BJ (cell line): ENCODE data around the gene CNTN5. TPM values are rescaled to one million over a fixed set of nuclear protein-coding genes. Genes with fewer than 3 reads are reported as not detected.

Experiments used
- CTCF ChIA-PET: fragments of 350-600 bp; formaldehyde crosslinking; extraction: SDS; loops from one replicate; lab custom pipeline; 2021; ENCODE audit warnings: antibody characterized with exemption, inconsistent platforms; lab: Yijun Ruan, JAX
- POLR2A ChIA-PET: fragments of 300-600 bp; sonication (Branson Sonifier 250); formaldehyde crosslinking; extraction: SDS; loops from one replicate; lab custom pipeline; 2021; ENCODE audit warnings: antibody characterized with exemption; lab: Charles Lee
- DNase-seq: peaks from one replicate; pipeline ENCODE4 v3.0.0-alpha.2; 2011; ENCODE audit warnings: low read depth
- H3K27me3 ChIP-seq: 2 replicates; pipeline ENCODE4 v1.6.0; 2011; ENCODE audit warnings: low read length; ENCODE audit not compliant: control insufficient read depth, insufficient read depth
- H3K36me3 ChIP-seq: 2 replicates; pipeline ENCODE4 v1.5.1; 2011; ENCODE audit warnings: low read length; ENCODE audit not compliant: control insufficient read depth, insufficient read depth
- H3K4me3 ChIP-seq: 2 replicates; pipeline ENCODE4 v1.5.1; 2011; ENCODE audit warnings: low read depth, mild to moderate bottlenecking, control low read depth, low read length
- polyA plus RNA-seq: library from polyadenylated mRNA; depleted of rRNA; stranded (reverse); fragments of >200 nt; gene quantifications from 2 replicates; pipeline ENCODE4 v1.2.3, GENCODE V29; 2011
- TF ChIP-seq, protein P1 (sequence below): IDR thresholded peaks from 2 replicates; pipeline ENCODE4 v1.5.1; 2011; ENCODE audit warnings: low read depth, mild to moderate bottlenecking, control low read depth, inconsistent platforms, low read length, moderate library complexity; ENCODE audit not compliant: insufficient read depth

CNTN5 gene
- polyA plus RNA-seq, 1 experiment = not detected

DNA sequence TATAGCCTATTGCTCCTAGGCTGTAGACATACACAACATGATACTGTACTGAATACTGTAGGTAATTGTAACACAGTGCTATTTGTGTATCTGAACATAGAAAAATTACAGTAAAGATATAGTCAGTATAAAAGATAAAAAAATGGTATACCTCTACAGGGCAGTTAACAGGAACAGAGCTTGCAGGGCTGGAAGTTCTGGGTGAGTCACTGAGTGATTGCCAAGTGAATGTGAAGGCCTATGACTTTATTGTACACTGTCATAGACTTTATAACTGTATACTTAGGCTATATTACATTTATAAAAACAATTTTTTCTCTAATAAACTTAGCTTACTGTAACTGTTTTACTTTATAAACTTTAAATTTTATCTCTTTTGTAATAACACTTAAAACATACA lies 1334.0 kb downstream of the CNTN5 start:
- Histone ChIP-seq H3K27me3 (no peaks in the 10 kb centered on the region), H3K36me3 (no peaks in the 10 kb centered on the region), H3K4me3 (no peak overlapping the region)
- CTCF ChIA-PET = no interaction called here
- POLR2A ChIA-PET = no interaction called here
- no peak for DNase-seq
- TF ChIP-seq, protein P1, sequence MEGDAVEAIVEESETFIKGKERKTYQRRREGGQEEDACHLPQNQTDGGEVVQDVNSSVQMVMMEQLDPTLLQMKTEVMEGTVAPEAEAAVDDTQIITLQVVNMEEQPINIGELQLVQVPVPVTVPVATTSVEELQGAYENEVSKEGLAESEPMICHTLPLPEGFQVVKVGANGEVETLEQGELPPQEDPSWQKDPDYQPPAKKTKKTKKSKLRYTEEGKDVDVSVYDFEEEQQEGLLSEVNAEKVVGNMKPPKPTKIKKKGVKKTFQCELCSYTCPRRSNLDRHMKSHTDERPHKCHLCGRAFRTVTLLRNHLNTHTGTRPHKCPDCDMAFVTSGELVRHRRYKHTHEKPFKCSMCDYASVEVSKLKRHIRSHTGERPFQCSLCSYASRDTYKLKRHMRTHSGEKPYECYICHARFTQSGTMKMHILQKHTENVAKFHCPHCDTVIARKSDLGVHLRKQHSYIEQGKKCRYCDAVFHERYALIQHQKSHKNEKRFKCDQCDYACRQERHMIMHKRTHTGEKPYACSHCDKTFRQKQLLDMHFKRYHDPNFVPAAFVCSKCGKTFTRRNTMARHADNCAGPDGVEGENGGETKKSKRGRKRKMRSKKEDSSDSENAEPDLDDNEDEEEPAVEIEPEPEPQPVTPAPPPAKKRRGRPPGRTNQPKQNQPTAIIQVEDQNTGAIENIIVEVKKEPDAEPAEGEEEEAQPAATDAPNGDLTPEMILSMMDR = no peak

DNA sequence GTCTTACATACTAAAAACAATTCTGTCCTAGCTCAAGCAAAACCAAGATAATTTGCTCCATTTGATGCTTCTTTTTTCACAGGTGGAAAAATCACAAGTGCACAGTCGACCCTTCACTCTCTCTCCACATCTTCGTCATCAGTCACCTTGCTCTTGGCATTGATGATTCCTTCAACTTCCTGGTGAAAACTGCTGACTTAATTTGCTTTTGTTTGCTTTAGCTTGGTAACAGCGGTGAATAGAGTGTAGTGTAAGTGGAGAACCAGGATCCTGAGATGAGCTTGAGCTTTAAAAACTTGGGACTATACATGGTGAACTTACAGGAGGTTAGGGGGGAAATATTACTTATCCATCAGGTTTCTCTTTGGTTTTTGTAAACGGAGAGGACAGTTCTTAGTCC lies 1335.3 kb downstream of the CNTN5 start:
- Histone ChIP-seq H3K27me3 (no peaks in the 10 kb centered on the region), H3K36me3 (no peaks in the 10 kb centered on the region), H3K4me3 (no peak overlapping the region)
- TF ChIP-seq, protein P1 = no peak
- POLR2A ChIA-PET = no interaction called here
- no peak for DNase-seq
- CTCF ChIA-PET = no interaction called here

DNA sequence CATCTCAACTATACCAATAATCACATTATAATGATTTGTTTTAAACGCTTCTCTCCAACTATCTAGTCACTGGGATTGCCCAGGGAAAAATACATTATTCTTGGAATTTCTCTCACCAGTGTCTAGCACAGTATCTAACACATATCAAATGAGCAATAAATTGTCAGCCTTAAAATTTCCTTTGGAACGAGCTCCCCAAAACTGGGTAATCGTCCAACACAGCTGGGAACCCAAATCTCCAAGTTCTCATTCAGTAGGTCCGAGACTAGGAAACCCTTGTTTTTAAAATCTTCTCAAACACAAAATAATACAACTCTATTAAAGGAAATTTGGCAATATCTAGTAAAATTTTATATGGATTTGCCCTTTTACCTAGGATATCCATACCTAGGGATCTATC lies 1338.5 kb downstream of the CNTN5 start:
- ChIA-PET CTCF (no interaction called here), POLR2A (no interaction called here)
- no peak for DNase-seq
- H3K36me3 ChIP-seq = no peaks in the 10 kb centered on the region
- H3K27me3 ChIP-seq = no peaks in the 10 kb centered on the region
- no peak overlapping the region for H3K4me3 ChIP-seq
- TF ChIP-seq, protein P1 = no peak

DNA sequence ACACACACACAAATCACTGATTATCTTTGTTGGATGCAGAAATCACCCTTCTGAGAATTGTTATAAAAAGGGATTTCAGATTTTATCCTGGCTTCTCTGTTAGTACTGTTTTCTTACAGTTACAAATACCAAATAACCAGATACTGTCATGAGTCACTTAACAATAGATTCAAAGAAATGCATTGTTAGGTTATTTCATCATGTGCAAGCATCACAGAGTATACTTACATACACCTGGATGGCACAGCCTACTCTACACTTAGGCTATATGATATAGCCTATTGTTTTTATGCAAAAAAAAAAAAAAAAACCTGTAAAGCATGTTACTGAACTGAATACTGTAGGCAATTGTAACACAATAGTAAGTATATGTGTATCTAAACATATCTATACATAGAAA lies 1347.1 kb downstream of the CNTN5 start:
- TF ChIP-seq, protein P1 = no peak
- DNase-seq = no peak
- Histone ChIP-seq H3K27me3 (no peaks in the 10 kb centered on the region), H3K36me3 (no peaks in the 10 kb centered on the region), H3K4me3 (no peak overlapping the region)
- ChIA-PET POLR2A (no interaction called here), CTCF (no interaction called here)

DNA sequence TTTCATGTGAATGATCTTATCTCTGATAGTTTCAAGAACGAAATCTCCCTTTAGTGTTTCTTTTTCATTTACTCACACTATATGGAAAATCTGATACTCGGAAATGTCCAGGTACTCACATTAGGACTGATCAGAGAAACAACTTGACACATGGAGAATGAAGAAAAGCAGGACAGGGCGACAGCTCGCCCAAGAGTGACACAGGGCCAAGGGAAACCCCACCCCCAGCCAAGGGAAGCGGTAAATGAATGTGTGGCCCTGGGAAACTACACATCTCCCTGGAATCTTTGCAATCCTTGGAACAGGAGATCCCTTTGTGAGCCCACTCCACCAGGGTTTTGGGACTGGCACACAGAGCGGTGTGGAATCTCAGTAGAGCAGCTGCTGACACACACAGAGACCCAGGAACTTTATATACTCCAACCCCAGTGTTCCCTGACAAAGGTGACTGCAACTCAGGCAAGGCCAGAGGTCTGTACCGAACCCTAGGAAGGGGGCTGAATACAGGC lies 1362.7 kb downstream of the CNTN5 start:
- Histone ChIP-seq H3K36me3 (no peaks in the 10 kb centered on the region), H3K4me3 (no peak overlapping the region), H3K27me3 (no peaks in the 10 kb centered on the region)
- TF ChIP-seq, protein P1 = no peak
- CTCF ChIA-PET = no interaction called here
- no peak for DNase-seq
- POLR2A ChIA-PET = no interaction called here
